ENCODE measurements around the gene CD209.
"Not testable (repeated sequence)": the region's sequence is repeated elsewhere in the genome, so short reads cannot be mapped to it uniquely, and the experiment has no call there.

DNA sequence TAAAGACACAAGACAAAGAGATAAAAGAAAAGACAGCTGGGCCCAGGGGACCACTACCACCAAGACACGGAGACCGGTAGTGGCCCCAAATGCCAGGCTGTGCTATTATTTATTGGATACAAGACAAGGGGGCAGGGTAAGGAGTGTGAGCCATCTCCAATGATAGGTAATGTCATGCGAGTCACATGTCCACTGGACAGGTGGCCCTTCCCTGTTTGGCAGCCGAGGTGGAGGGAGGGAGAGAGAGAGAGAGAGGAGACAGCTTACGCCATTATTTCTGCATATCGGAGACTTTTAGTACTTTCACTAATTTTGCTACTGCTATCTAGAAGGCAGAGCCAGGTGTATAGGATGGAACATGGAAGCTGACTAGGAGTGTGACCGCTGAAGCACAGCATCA, 45.4 kb upstream of the CD209 start:
- not testable (repeated sequence) for TF ChIP-seq POLR2AphosphoS5 (IDR thresholded peaks at IDR 0.05); RAD21 (conservative IDR thresholded peaks at IDR 0.05); TAF1 (IDR thresholded peaks at IDR 0.05; ENCODE audit: low read depth); EZH2 (IDR thresholded peaks at IDR 0.05; ENCODE audit: borderline replicate concordance, insufficient read depth, low read length, poor library complexity, severe bottlenecking); SMC3 (conservative IDR thresholded peaks at IDR 0.05; ENCODE audit: poor library complexity); EP300 (conservative IDR thresholded peaks at IDR 0.05; ENCODE audit: poor library complexity, severe bottlenecking); MXI1 (conservative IDR thresholded peaks at IDR 0.05; ENCODE audit: poor library complexity, severe bottlenecking)
- TF ChIP-seq, protein P1, sequence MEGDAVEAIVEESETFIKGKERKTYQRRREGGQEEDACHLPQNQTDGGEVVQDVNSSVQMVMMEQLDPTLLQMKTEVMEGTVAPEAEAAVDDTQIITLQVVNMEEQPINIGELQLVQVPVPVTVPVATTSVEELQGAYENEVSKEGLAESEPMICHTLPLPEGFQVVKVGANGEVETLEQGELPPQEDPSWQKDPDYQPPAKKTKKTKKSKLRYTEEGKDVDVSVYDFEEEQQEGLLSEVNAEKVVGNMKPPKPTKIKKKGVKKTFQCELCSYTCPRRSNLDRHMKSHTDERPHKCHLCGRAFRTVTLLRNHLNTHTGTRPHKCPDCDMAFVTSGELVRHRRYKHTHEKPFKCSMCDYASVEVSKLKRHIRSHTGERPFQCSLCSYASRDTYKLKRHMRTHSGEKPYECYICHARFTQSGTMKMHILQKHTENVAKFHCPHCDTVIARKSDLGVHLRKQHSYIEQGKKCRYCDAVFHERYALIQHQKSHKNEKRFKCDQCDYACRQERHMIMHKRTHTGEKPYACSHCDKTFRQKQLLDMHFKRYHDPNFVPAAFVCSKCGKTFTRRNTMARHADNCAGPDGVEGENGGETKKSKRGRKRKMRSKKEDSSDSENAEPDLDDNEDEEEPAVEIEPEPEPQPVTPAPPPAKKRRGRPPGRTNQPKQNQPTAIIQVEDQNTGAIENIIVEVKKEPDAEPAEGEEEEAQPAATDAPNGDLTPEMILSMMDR (IDR thresholded peaks at IDR 0.05; ENCODE audit: poor library complexity, severe bottlenecking) = not testable (repeated sequence)
- TF ChIP-seq, protein P2, sequence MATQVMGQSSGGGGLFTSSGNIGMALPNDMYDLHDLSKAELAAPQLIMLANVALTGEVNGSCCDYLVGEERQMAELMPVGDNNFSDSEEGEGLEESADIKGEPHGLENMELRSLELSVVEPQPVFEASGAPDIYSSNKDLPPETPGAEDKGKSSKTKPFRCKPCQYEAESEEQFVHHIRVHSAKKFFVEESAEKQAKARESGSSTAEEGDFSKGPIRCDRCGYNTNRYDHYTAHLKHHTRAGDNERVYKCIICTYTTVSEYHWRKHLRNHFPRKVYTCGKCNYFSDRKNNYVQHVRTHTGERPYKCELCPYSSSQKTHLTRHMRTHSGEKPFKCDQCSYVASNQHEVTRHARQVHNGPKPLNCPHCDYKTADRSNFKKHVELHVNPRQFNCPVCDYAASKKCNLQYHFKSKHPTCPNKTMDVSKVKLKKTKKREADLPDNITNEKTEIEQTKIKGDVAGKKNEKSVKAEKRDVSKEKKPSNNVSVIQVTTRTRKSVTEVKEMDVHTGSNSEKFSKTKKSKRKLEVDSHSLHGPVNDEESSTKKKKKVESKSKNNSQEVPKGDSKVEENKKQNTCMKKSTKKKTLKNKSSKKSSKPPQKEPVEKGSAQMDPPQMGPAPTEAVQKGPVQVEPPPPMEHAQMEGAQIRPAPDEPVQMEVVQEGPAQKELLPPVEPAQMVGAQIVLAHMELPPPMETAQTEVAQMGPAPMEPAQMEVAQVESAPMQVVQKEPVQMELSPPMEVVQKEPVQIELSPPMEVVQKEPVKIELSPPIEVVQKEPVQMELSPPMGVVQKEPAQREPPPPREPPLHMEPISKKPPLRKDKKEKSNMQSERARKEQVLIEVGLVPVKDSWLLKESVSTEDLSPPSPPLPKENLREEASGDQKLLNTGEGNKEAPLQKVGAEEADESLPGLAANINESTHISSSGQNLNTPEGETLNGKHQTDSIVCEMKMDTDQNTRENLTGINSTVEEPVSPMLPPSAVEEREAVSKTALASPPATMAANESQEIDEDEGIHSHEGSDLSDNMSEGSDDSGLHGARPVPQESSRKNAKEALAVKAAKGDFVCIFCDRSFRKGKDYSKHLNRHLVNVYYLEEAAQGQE (IDR thresholded peaks at IDR 0.05; ENCODE audit: borderline replicate concordance) = not testable (repeated sequence)
